Heart left ventricle (tissue), 16 donors: ENCODE data around the gene CNMD. TPM values are rescaled to one million over a fixed set of nuclear protein-coding genes. Genes with fewer than 3 reads are reported as not detected.

Source experiments
- ATAC-seq, 4 donors: fragments of 200-7000 bp; cut with Tn5 transposase; one replicate each; pipeline ENCODE4 v1.9.1; 2020 to 2022; ENCODE audit warnings: moderate library complexity in 4 of 4, mild to moderate bottlenecking in 3 of 4, moderate number of reproducible peaks in 1 of 4
- DNase-seq, 5 donors: peaks; one replicate each; pipeline ENCODE4 v3.0.0-alpha.2; 2020
- H3K27ac ChIP-seq, 12 donors: fragments of 200-600 bp; sonication (generic) in 4 of 12; one replicate each; pipeline versions ENCODE4 v1.5.0 to v1.8.0; 2016 to 2022; ENCODE audit warnings: mild to moderate bottlenecking in 2 of 12
- H3K27me3 ChIP-seq, 9 donors: fragments of 200-600 bp; sonication (generic) in 2 of 9; one replicate each; pipeline versions ENCODE4 v1.5.1 to v1.8.0; 2016 to 2022; ENCODE audit warnings: mild to moderate bottlenecking in 3 of 9
- H3K36me3 ChIP-seq, 9 donors: fragments of 200-600 bp; sonication (generic) in 2 of 9; one replicate each; pipeline versions ENCODE4 v1.5.0 to v1.8.0; 2018 to 2022; ENCODE audit warnings: mild to moderate bottlenecking in 2 of 9
- H3K4me1 ChIP-seq, 12 donors: fragments of 200-600 bp; sonication (generic) in 4 of 12; one replicate each; pipeline versions ENCODE4 v1.5.0 to v1.8.0; 2016 to 2022; ENCODE audit warnings: mild to moderate bottlenecking in 3 of 12
- H3K4me3 ChIP-seq, 12 donors: fragments of 200-600 bp; sonication (generic) in 4 of 12; one replicate each; pipeline versions ENCODE4 v1.5.0 to v1.8.0; 2017 to 2022; ENCODE audit warnings: mild to moderate bottlenecking in 9 of 12, moderate library complexity in 4 of 12
- H3K9me3 ChIP-seq, 12 donors: fragments of 200-600 bp; sonication (generic) in 4 of 12; one replicate each; pipeline versions ENCODE4 v1.5.0 to v1.8.0; 2016 to 2022; ENCODE audit warnings: mild to moderate bottlenecking in 1 of 12
- CTCF ChIP-seq, 12 donors: fragments of 200-600 bp; sonication (generic) in 4 of 12; IDR thresholded peaks; one replicate each; pipeline versions ENCODE4 v1.5.0 to v1.8.0; 2018 to 2022; ENCODE audit warnings: antibody characterized with exemption in 12 of 12, mild to moderate bottlenecking in 5 of 12
- POLR2A ChIP-seq, 2 donors: fragments of 450-650 bp; IDR thresholded peaks; one replicate each; pipeline ENCODE4 v1.6.1; 2017; ENCODE audit warnings: antibody characterized with exemption in 2 of 2, mild to moderate bottlenecking in 2 of 2, moderate library complexity in 2 of 2
- WGBS, 4 donors: extraction: QIAGEN DNeasy Blood & Tissue Kit in 2 of 4; methylation state at CpG; one replicate each; pipeline versions ENCODE4 v1.1.5 to v1.1.7; 2013 to 2018; 5-methylcytosine and 5-hydroxymethylcytosine counted together
- intact Hi-C, 10 donors: fragments of 100-400 bp; cut with DNase I; formaldehyde crosslinking; loops; one replicate each; pipeline versions ENCODE4 v1.11.1 to v1.14.2; 2022
- polyA plus RNA-seq, 2 donors: library from polyadenylated mRNA; stranded (reverse); fragments of 200-250 nt; gene quantifications; one replicate each; pipeline ENCODE4 v1.2.3, GENCODE V29; 2013
- total RNA-seq, 9 donors: library from RNA; depleted of rRNA in 2 of 9; stranded (reverse); fragments of >200 nt in 2 of 9; fragmentation: NEBNext Ultra II Directional in 3 of 9; extraction: Animal tissue kit (Norgen Biotek cat#: 25700) in 3 of 9; gene quantifications; one replicate each; pipeline versions ENCODE4 v1.1.0 to v1.2.4, GENCODE V29; 2016 to 2023
- donor health status: ischemic (EF 13 %, LVEDD 7.1; RV severe dilation, severe dysfunction).
- donor health status: healthy with polysubstance abuse.
- donor health status: DM: no; HTN: yes; CAD: no.
- donor health status: DM: no; HTN: no; CAD: no.
- donor health status: ischemic (EF 25% LVEDD 6.9; RV normal size, moderate dysfunction).
- donor health status: ischemic (EF 25% LVEDD 5.7; RV mildly dilated, moderate dysfunction).
- donor health status: healthy.
- donor health status: DM: yes; HTN: yes; CAD: no.
- donor health status: ischemic (EF 35%, LVEDD 5.7; RV mildly dilated, moderate dysfunction).
- donor health status: nonischemic (EF 11% LVEDD 7.7; RV severe dilation, severe dysfunction).
- donor health status: DM: yes; HTN: yes; CAD: no.
- donor health status: PGD.
- donor health status: ischemic (EF 29% LVEDD 5.4; RV normal size, mild dysfunction).
- donor health status: nonischemic (EF 23%, LVEDD 6.1; RV moderate dilation, normal function).

Gene CNMD
- total and polyA plus RNA-seq, 11 donors = not detected

- H3K4me3 ChIP-seq = no peak overlapping the region
- DNase-seq (no peak), ATAC-seq (no peak)
- TF ChIP-seq CTCF (IDR thresholded peaks at IDR 0.05) (no peak), POLR2A (IDR thresholded peaks at IDR 0.05) (no peak)
- no peaks in the 10 kb centered on the region for H3K9me3 ChIP-seq
- peaks cover 0 to 5% (median 0%) of the 10 kb centered on the region in 12 donors for H3K4me1 ChIP-seq
- 96 to 98% (median 97%) methylated on average over 8 of the region's 8 CpGs for WGBS, 4 donors
- H3K27ac ChIP-seq = no peak overlapping the region
- peaks cover 0 to 84% (median 74%) of the 10 kb centered on the region in 9 donors for H3K36me3 ChIP-seq
- intact Hi-C loops = no loop called here
- H3K27me3 ChIP-seq = no peaks in the 10 kb centered on the region
Measured at GRCh38 chr13:52670726-52671125, 68.9 kb downstream of the CNMD start.

- no peak overlapping the region for H3K27ac ChIP-seq
- 65 to 83% (median 75%) methylated on average over 2 of the region's 2 CpGs for WGBS, 4 donors
- H3K9me3 ChIP-seq = no peaks in the 10 kb centered on the region
- no peaks in the 10 kb centered on the region for H3K27me3 ChIP-seq
- H3K36me3 ChIP-seq = peaks cover 0 to 84% (median 74%) of the 10 kb centered on the region in 9 donors
- ATAC-seq = no peak
- TF ChIP-seq POLR2A (IDR thresholded peaks at IDR 0.05) (no peak), CTCF (IDR thresholded peaks at IDR 0.05) (peak in 1 of 12 donors; percentile 14)
- no peak for DNase-seq
- H3K4me3 ChIP-seq = no peak overlapping the region
- intact Hi-C loops = loop anchor here in 1 of 10 donors (10.0 kb wide), 1 partner anchor 135 kb away; no protein-coding TSS in a partner anchor
- peaks cover 0 to 5% (median 0%) of the 10 kb centered on the region in 12 donors for H3K4me1 ChIP-seq
Measured at GRCh38 chr13:52669677-52670076, 69.9 kb downstream of the CNMD start.

- Histone ChIP-seq H3K4me3 (no peak overlapping the region), H3K27me3 (no peaks in the 10 kb centered on the region), H3K9me3 (no peaks in the 10 kb centered on the region), H3K4me1 (no peaks in the 10 kb centered on the region), H3K36me3 (peaks cover 0 to 100% (median 91%) of the 10 kb centered on the region in 9 donors), H3K27ac (no peak overlapping the region)
- ATAC-seq (no peak), DNase-seq (no peak)
- peak in 11 of 12 donors; percentile 20 to 55 (median 40) for TF ChIP-seq CTCF (IDR thresholded peaks at IDR 0.05)
- no peak for TF ChIP-seq POLR2A (IDR thresholded peaks at IDR 0.05)
- intact Hi-C loops = loop anchor here in 1 of 10 donors (10.0 kb wide), 1 partner anchor 139 kb away; no protein-coding TSS in a partner anchor
Measured at GRCh38 chr13:52665325-52665724, 74.3 kb downstream of the CNMD start.

- no peaks in the 10 kb centered on the region for H3K27me3 ChIP-seq
- H3K36me3 ChIP-seq = peaks cover 0 to 100% (median 94%) of the 10 kb centered on the region in 9 donors
- ATAC-seq = no peak
- WGBS, 4 donors = 97 to 98% (median 98%) methylated on average over 4 of the region's 4 CpGs
- TF ChIP-seq CTCF (IDR thresholded peaks at IDR 0.05) (no peak), POLR2A (IDR thresholded peaks at IDR 0.05) (no peak)
- intact Hi-C loops = loop anchor here in 1 of 10 donors (10.0 kb wide), 1 partner anchor 141 kb away; no protein-coding TSS in a partner anchor
- H3K27ac ChIP-seq = no peak overlapping the region
- H3K4me3 ChIP-seq = no peak overlapping the region
- no peaks in the 10 kb centered on the region for H3K9me3 ChIP-seq
- no peaks in the 10 kb centered on the region for H3K4me1 ChIP-seq
- no peak for DNase-seq
Measured at GRCh38 chr13:52664272-52664671, 75.3 kb downstream of the CNMD start.
